Kidney (tissue), 14 donors: Measurements from ENCODE around the gene C5orf52. TPM values are rescaled to one million over a fixed set of nuclear protein-coding genes. Genes with fewer than 3 reads are reported as not detected.

ENCODE experiments used
- DNase-seq, 5 donors: peaks; one replicate each; pipeline ENCODE4 v3.0.0-alpha.2; 2013 to 2020
- FAIRE-seq: peaks from 2 replicates; lab custom pipeline; 2012; peaks lifted over from hg19 to GRCh38; lab: Jason Lieb, UNC
- H3K27ac ChIP-seq, 2 donors: one replicate each; pipeline ENCODE4 v1.7.0; 2013; ENCODE audit warnings: low read depth in 2 of 2, low read length in 2 of 2, inconsistent platforms in 1 of 2
- H3K27me3 ChIP-seq: one replicate; pipeline ENCODE4 v1.7.1; 2013; ENCODE audit warnings: low read length, inconsistent platforms; ENCODE audit not compliant: control insufficient read depth, insufficient read depth
- H3K36me3 ChIP-seq, 3 donors: one replicate each; pipeline versions ENCODE4 v1.7.0 to v1.7.1; 2013; ENCODE audit warnings: low read length in 3 of 3, control low read depth in 1 of 3, inconsistent platforms in 1 of 3; ENCODE audit not compliant: insufficient read depth in 3 of 3, control insufficient read depth in 2 of 3
- H3K4me1 ChIP-seq, 3 donors: one replicate each; pipeline versions ENCODE4 v1.7.0 to v1.7.1; 2013; ENCODE audit warnings: low read length in 3 of 3, inconsistent platforms in 1 of 3, low read depth in 1 of 3; ENCODE audit not compliant: control insufficient read depth in 2 of 3, insufficient read depth in 2 of 3
- H3K4me3 ChIP-seq, 3 donors: one replicate each; pipeline versions ENCODE4 v1.7.0 to v1.8.1; 2013; ENCODE audit warnings: low read length in 3 of 3, control low read depth in 1 of 3, inconsistent platforms in 1 of 3
- H3K9ac ChIP-seq, 3 donors: one replicate each; pipeline versions ENCODE4 v1.7.0 to v1.7.1; 2013; ENCODE audit warnings: low read length in 3 of 3, control low read depth in 1 of 3, inconsistent platforms in 1 of 3
- H3K9me3 ChIP-seq, 3 donors: one replicate each; pipeline versions ENCODE4 v1.7.0 to v1.7.1; 2013; ENCODE audit warnings: low read length in 3 of 3, control low read depth in 1 of 3, inconsistent platforms in 1 of 3; ENCODE audit not compliant: control insufficient read depth in 2 of 3, insufficient read depth in 1 of 3
- intact Hi-C: fragments of 100-400 bp; cut with DNase I; formaldehyde crosslinking; loops from one replicate; pipeline ENCODE4 v1.11.1; 2022
- polyA plus RNA-seq: library from polyadenylated mRNA; stranded (reverse); fragments of 350-450 nt; fragmentation: Illumina TruSeq; extraction: RNeasy Lipid Tissue Mini Kit (QIAGEN cat#74804); gene quantifications from one replicate; pipeline ENCODE4 v1.2.3, GENCODE V29; 2014; ENCODE audit warnings: low read depth, low replicate concordance; ENCODE audit not compliant: insufficient read depth
- total RNA-seq: library from RNA; stranded (reverse); fragmentation: NEBNext Ultra II Directional; extraction: Animal tissue kit (Norgen Biotek cat#: 25700); gene quantifications from one replicate; pipeline ENCODE4 v1.2.1, GENCODE V29; 2021
- TF ChIP-seq, protein P1 (sequence below): IDR thresholded peaks from 3 replicates; pipeline ENCODE4 v1.5.1; 2012; ENCODE audit warnings: mild to moderate bottlenecking, moderate library complexity, borderline replicate concordance; ENCODE audit not compliant: insufficient read depth; ENCODE audit errors: extremely low read depth
- donor health status: control.
- donor health status: control.
- donor health status: control.
- donor health status: control.
- donor health status: control.
- donor health status: DM: yes; HTN: yes; CAD: no.
- donor health status: Normal renal cell carcinoma (clear cell type).

Gene C5orf52
- total and polyA plus RNA-seq, 2 donors from 2014 or later = not detected

DNA sequence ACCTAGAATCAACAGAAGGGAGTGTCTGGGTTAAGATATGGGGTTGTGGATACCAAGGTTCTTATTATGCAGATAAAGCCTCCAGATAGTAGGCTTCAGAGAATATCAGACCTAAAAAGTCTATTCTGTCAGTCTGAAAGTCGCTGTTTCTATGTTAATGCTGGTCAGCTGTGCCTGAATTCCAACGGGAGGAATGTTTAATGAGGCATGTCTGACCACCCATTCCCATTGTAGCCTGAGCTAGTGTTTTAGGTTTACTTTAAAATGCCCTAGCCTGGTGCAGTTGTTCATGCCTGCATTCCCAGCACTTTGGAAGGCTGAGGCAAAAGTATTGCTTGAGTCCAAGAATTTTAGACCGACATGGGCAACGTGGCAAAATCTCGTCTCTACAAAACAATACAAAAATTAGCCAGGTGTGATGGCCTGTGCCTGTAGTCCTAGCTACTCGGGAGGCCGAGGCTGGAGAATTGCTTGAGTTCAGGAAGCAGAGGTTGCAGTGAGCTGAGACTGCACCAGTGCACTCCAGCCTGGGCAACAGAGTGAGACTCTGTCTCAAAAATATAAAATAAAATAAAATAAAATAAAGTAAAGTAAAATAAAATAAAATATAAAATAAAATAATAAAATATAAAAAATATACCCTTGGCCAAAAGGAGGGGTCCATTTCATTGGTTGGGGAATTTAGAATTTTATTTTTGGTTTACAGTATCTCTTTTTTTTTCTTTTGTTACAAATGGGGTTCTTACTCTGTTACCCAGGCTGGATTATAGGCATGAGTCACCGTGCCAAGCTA lies 11.3 kb upstream of the C5orf52 start:
- Histone ChIP-seq H3K4me1 (peaks cover 0 to 2% (median 0%) of the 10 kb centered on the region in 3 donors), H3K9me3 (peaks cover 0 to 14% (median 5%) of the 10 kb centered on the region in 3 donors), H3K27ac (no peak overlapping the region), H3K36me3 (no peaks in the 10 kb centered on the region), H3K9ac (no peak overlapping the region), H3K27me3 (no peaks in the 10 kb centered on the region), H3K4me3 (no peak overlapping the region)
- intact Hi-C loops = no loop called here
- peak; percentile 19 for FAIRE-seq
- peak in 3 of 5 donors; percentile 42 to 69 (median 61) for DNase-seq
- TF ChIP-seq, protein P1, sequence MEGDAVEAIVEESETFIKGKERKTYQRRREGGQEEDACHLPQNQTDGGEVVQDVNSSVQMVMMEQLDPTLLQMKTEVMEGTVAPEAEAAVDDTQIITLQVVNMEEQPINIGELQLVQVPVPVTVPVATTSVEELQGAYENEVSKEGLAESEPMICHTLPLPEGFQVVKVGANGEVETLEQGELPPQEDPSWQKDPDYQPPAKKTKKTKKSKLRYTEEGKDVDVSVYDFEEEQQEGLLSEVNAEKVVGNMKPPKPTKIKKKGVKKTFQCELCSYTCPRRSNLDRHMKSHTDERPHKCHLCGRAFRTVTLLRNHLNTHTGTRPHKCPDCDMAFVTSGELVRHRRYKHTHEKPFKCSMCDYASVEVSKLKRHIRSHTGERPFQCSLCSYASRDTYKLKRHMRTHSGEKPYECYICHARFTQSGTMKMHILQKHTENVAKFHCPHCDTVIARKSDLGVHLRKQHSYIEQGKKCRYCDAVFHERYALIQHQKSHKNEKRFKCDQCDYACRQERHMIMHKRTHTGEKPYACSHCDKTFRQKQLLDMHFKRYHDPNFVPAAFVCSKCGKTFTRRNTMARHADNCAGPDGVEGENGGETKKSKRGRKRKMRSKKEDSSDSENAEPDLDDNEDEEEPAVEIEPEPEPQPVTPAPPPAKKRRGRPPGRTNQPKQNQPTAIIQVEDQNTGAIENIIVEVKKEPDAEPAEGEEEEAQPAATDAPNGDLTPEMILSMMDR = no peak

DNA sequence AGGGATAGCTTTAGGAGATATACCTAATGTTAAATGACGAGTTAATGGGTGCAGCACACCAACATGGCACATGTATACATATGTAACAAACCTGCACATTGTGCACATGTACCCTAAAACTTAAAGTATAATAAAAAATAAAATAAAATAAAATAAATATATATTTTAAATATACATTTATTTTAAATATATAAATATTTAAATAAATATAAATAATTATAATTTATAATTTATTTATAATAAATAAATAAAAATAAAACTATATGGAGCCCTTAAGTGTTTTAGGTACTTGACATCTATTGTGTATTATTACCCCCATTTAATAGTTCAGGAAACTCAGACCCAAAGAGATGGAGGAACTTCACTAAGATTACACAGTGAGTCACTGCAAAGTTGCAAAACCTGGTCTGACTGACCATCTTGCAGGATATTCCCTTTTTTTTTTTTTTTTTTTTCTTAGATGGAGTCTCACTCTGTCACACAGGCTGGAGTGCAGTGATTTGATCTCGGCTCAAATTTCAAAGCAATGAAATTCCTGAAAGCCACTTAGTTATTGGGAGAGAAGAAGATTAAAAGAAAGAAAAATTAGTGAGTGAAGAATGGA lies 5.8 kb upstream of the C5orf52 start:
- FAIRE-seq (no peak), DNase-seq (peak in 2 of 5 donors; percentile 27 to 36)
- peaks cover 0 to 2% (median 0%) of the 10 kb centered on the region in 3 donors for H3K4me1 ChIP-seq
- H3K27me3 ChIP-seq = peaks cover 4% of the 10 kb centered on the region
- no peak overlapping the region for H3K9ac ChIP-seq
- H3K9me3 ChIP-seq = no peaks in the 10 kb centered on the region
- no peak overlapping the region for H3K27ac ChIP-seq
- intact Hi-C loops = no loop called here
- no peak overlapping the region for H3K4me3 ChIP-seq
- TF ChIP-seq, protein P1 = no peak
- no peaks in the 10 kb centered on the region for H3K36me3 ChIP-seq

DNA sequence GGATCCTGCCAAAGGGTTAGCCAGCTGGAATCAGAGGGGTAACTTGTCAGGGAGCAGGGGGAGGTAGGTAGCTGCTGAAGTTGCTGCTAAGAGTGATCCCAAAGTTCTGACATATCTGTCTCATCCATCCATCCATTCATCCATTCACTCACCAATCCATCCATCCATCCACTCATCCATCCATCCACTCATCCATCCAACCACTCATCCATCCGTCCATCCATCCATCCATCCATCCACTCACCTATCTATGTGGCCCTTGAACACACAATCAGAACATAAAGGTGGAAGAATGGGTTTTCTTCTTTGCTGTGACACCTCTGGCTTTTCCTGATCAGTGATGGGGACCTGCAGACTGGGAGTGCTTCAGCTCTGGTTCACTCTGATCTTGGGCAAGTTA lies 3.0 kb upstream of the C5orf52 start:
- no peaks in the 10 kb centered on the region for H3K9me3 ChIP-seq
- H3K4me1 ChIP-seq = peaks cover 0 to 9% (median 0%) of the 10 kb centered on the region in 3 donors
- peaks cover 7% of the 10 kb centered on the region for H3K27me3 ChIP-seq
- intact Hi-C loops = no loop called here
- DNase-seq (no peak), FAIRE-seq (no peak)
- no peaks in the 10 kb centered on the region for H3K36me3 ChIP-seq
- H3K4me3 ChIP-seq = no peak overlapping the region
- H3K9ac ChIP-seq = no peak overlapping the region
- TF ChIP-seq, protein P1 = no peak
- no peak overlapping the region for H3K27ac ChIP-seq
